GM12892 (cell line): ENCODE results near the gene ACOT6.

Experiments
- POLR2A ChIP-seq: IDR thresholded peaks from 2 replicates; pipeline ENCODE4 v1.6.1; 2011; ENCODE audit warnings: low read depth, low read length, control low read depth
- POLR2AphosphoS5 ChIP-seq: IDR thresholded peaks from 2 replicates; pipeline ENCODE4 v1.6.1; 2011; ENCODE audit warnings: low read depth, low read length, control low read depth

DNA sequence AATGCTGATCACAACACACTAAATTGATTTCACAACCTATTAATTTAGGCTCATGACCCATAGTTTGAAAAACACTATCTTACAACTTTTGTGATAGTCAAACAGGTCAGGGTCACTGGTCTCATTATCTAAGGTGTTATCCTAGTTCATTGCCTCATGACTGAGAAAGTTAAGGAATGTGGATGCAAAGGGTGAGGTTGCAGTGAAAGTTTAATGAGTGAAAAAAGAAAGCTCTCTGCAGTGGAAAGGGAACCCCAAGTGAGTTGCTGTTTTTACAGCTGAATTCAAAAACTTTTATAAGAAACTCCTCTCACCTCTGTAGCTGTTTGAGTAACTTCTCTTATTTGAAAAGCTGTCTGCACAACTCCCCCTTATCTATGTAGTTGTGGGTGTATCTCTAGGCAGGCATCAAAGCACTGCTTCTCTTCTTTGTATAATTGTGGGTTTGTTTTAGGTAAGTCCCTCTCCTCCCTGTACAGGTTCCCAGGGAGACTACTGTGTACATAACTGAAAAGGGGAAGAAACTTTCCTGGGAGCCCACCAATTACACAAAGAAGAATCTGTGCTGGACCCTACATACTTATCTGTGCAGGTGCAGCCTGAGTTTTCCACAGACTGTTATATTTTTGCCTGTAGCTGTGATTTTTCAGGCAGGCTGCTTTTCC is 51.4 kb downstream of the ACOT6 start:
- TF ChIP-seq POLR2A (no peak), POLR2AphosphoS5 (no peak)
